H1 (cell line): ENCODE measurements around the gene GPRASP3.
"Not testable (repeated sequence)": the region's sequence is repeated elsewhere in the genome, so short reads cannot be mapped to it uniquely, and the experiment has no call there.

Experiments used
- BCL11A ChIP-seq, 2 experiments: IDR thresholded peaks; one replicate each; pipeline ENCODE4 v1.6.1; 2011; ENCODE audit warnings: low read depth in 2 of 2, low read length in 2 of 2, mild to moderate bottlenecking in 2 of 2
- CTCF ChIP-seq, 3 experiments: IDR thresholded peaks; 1 replicate in 2 of 3; 2 replicates in 1 of 3; pipeline versions ENCODE4 v1.5.1 to v1.6.1; 2011; ENCODE audit warnings: low read length in 3 of 3, mild to moderate bottlenecking in 3 of 3, inconsistent platforms in 2 of 3, low read depth in 1 of 3, moderate library complexity in 1 of 3; ENCODE audit not compliant: insufficient read depth in 1 of 3; ENCODE audit errors: control extremely low read depth in 1 of 3
- POLR2A ChIP-seq, 2 experiments: IDR thresholded peaks; 1 replicate in 1 of 2; 2 replicates in 1 of 2; pipeline ENCODE4 v1.6.1; 2011; ENCODE audit warnings: low read depth in 2 of 2, low read length in 2 of 2, mild to moderate bottlenecking in 2 of 2; ENCODE audit errors: control extremely low read depth in 1 of 2
- POLR2AphosphoS5 ChIP-seq: IDR thresholded peaks from 2 replicates; pipeline ENCODE4 v1.6.1; 2011; ENCODE audit warnings: low read depth, low read length
- RFX5 ChIP-seq: IDR thresholded peaks from 2 replicates; pipeline ENCODE4 v1.6.1; 2011; ENCODE audit warnings: low read depth, low read length, improper control_type of control experiment, borderline replicate concordance
- RXRA ChIP-seq: IDR thresholded peaks from 2 replicates; pipeline ENCODE4 v1.6.1; 2011; ENCODE audit warnings: low read depth, mild to moderate bottlenecking, low read length, moderate library complexity; ENCODE audit not compliant: insufficient read depth
- TAF7 ChIP-seq: optimal IDR thresholded peaks from 2 replicates; pipeline ENCODE3; 2011; ENCODE audit warnings: low read depth, mild to moderate bottlenecking, inconsistent platforms, low read length, moderate library complexity, borderline replicate concordance

GRCh38 chrX:102721169-102721506 is 595 bp downstream of the GPRASP3 start:
- TF ChIP-seq POLR2A (IDR thresholded peaks at IDR 0.05; ENCODE audit: control extremely low read depth in 1 of 2, low read depth in 2 of 2, low read length in 2 of 2); RFX5; CTCF (IDR thresholded peaks at IDR 0.05; ENCODE audit: control extremely low read depth in 1 of 3, insufficient read depth in 1 of 3, low read depth in 1 of 3, low read length in 3 of 3); RXRA; TAF7; POLR2AphosphoS5; BCL11A (IDR thresholded peaks at IDR 0.05; ENCODE audit: low read depth in 2 of 2, low read length in 2 of 2): not testable (repeated sequence)
